HG03196 (cell line): ENCODE measurements around the gene FJX1.
"Not testable (repeated sequence)": the region's sequence is repeated elsewhere in the genome, so short reads cannot be mapped to it uniquely, and the experiment has no call there.

ENCODE experiments used
- ATAC-seq: cut with Tn5 transposase; IDR thresholded peaks from one replicate; pipeline ENCODE4 v1.9.1; 2021; ENCODE audit not compliant: unreplicated experiment

The FJX1 gene

GRCh38 chr11:35629914-35630313 lies 11.7 kb downstream of the FJX1 start:
- ATAC-seq, result no peak

GRCh38 chr11:35631891-35632290 lies 13.6 kb downstream of the FJX1 start:
- ATAC-seq, result no peak

- ATAC-seq, result no peak
These were observed 14.0 kb downstream of the FJX1 start for GRCh38 chr11:35632301-35632700.

- no peak for ATAC-seq
These were observed 15.7 kb downstream of the FJX1 start for GRCh38 chr11:35633827-35634423.

- ATAC-seq, result no peak
These were observed 17.7 kb downstream of the FJX1 start for GRCh38 chr11:35635933-35636332.

GRCh38 chr11:35639591-35640179 lies 21.4 kb downstream of the FJX1 start:
- ATAC-seq, result no peak

GRCh38 chr11:35641171-35641897 lies 23.1 kb downstream of the FJX1 start:
- ATAC-seq, result no peak

- no peak for ATAC-seq
These were observed 23.7 kb downstream of the FJX1 start for GRCh38 chr11:35641964-35642363.

GRCh38 chr11:35647421-35648093 lies 29.3 kb downstream of the FJX1 start:
- ATAC-seq, result no peak

- ATAC-seq, result no peak
These were observed 31.7 kb downstream of the FJX1 start for GRCh38 chr11:35650006-35650405.

- ATAC-seq, result no peak
These were observed 32.2 kb downstream of the FJX1 start for GRCh38 chr11:35650467-35650866.

GRCh38 chr11:35651263-35651662 lies 33.0 kb downstream of the FJX1 start:
- no peak for ATAC-seq

- ATAC-seq, result not testable (repeated sequence)
These were observed 34.5 kb downstream of the FJX1 start for GRCh38 chr11:35652786-35653185.

GRCh38 chr11:35654711-35655110 lies 36.5 kb downstream of the FJX1 start:
- ATAC-seq, result no peak

- no peak for ATAC-seq
These were observed 37.0 kb downstream of the FJX1 start for GRCh38 chr11:35655254-35655653.

- ATAC-seq, result no peak
These were observed 37.6 kb downstream of the FJX1 start for GRCh38 chr11:35655856-35656255.

- ATAC-seq, result no peak
These were observed 40.0 kb downstream of the FJX1 start for GRCh38 chr11:35658020-35658948.

GRCh38 chr11:35661534-35661933 lies 43.3 kb downstream of the FJX1 start:
- no peak for ATAC-seq

- ATAC-seq, result peak; percentile 48
These were observed 43.9 kb downstream of the FJX1 start for GRCh38 chr11:35662061-35662648.

- ATAC-seq, result peak; percentile 92
These were observed 44.6 kb downstream of the FJX1 start, which contains the start of gene TRIM44 for GRCh38 chr11:35662649-35663407. TSS of gene TRIM44 (plus strand) at chr11:35662775. CDS start at chr11:35663112, 337 bp downstream.
